Lower lobe of right lung (tissue), 2 donors: ENCODE data around the gene ENDOG. TPM values are rescaled to one million over a fixed set of nuclear protein-coding genes. Genes with fewer than 3 reads are reported as not detected.

Experiments
- ATAC-seq, 2 donors: fragments of 200-7000 bp; cut with Tn5 transposase; one replicate each; pipeline ENCODE4 v1.9.1; 2020 to 2022; ENCODE audit warnings: mild to moderate bottlenecking in 2 of 2, moderate library complexity in 2 of 2
- DNase-seq: peaks from one replicate; pipeline ENCODE4 v3.0.0-alpha.2; 2020
- H3K27ac ChIP-seq: fragments of 200-600 bp; one replicate; pipeline ENCODE4 v1.8.0; 2022
- H3K27me3 ChIP-seq: fragments of 200-600 bp; one replicate; pipeline ENCODE4 v1.8.0; 2022; ENCODE audit warnings: low read depth
- H3K36me3 ChIP-seq: fragments of 200-600 bp; one replicate; pipeline ENCODE4 v1.8.0; 2022; ENCODE audit warnings: mild to moderate bottlenecking
- H3K4me1 ChIP-seq: fragments of 200-600 bp; one replicate; pipeline ENCODE4 v1.8.0; 2022
- H3K4me3 ChIP-seq: fragments of 200-600 bp; one replicate; pipeline ENCODE4 v1.8.0; 2022; ENCODE audit warnings: mild to moderate bottlenecking
- H3K9me3 ChIP-seq: fragments of 200-600 bp; one replicate; pipeline ENCODE4 v1.8.0; 2022
- intact Hi-C: fragments of 100-400 bp; cut with DNase I; formaldehyde crosslinking; loops from one replicate; pipeline ENCODE4 v1.11.0; 2022
- total RNA-seq: library from RNA; stranded (reverse); fragmentation: NEBNext Ultra II Directional; extraction: Animal tissue kit (Norgen Biotek cat#: 25700); gene quantifications from one replicate; pipeline ENCODE4 v1.2.1, GENCODE V29; 2021
- TF ChIP-seq, protein P1 (sequence below): fragments of 200-600 bp; IDR thresholded peaks from one replicate; pipeline ENCODE4 v1.8.0; 2022; ENCODE audit warnings: antibody characterized with exemption, mild to moderate bottlenecking
- donor health status: DM: no; HTN: yes; CAD: no; lungs with severe emphysema.

The ENDOG gene
- total RNA-seq, 1 donor from 2014 or later = 21.5 TPM

GRCh38 chr9:128807827-128808226 is 10.5 kb upstream of the ENDOG start:
- H3K4me1 ChIP-seq = no peaks in the 10 kb centered on the region
- intact Hi-C loops = no loop called here
- no peaks in the 10 kb centered on the region for H3K9me3 ChIP-seq
- TF ChIP-seq, protein P1, sequence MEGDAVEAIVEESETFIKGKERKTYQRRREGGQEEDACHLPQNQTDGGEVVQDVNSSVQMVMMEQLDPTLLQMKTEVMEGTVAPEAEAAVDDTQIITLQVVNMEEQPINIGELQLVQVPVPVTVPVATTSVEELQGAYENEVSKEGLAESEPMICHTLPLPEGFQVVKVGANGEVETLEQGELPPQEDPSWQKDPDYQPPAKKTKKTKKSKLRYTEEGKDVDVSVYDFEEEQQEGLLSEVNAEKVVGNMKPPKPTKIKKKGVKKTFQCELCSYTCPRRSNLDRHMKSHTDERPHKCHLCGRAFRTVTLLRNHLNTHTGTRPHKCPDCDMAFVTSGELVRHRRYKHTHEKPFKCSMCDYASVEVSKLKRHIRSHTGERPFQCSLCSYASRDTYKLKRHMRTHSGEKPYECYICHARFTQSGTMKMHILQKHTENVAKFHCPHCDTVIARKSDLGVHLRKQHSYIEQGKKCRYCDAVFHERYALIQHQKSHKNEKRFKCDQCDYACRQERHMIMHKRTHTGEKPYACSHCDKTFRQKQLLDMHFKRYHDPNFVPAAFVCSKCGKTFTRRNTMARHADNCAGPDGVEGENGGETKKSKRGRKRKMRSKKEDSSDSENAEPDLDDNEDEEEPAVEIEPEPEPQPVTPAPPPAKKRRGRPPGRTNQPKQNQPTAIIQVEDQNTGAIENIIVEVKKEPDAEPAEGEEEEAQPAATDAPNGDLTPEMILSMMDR = no peak
- no peak overlapping the region for H3K4me3 ChIP-seq
- DNase-seq (no peak), ATAC-seq (no peak)
- H3K36me3 ChIP-seq = peaks cover 61% of the 10 kb centered on the region
- H3K27ac ChIP-seq = no peak overlapping the region
- H3K27me3 ChIP-seq = no peaks in the 10 kb centered on the region

- Histone ChIP-seq H3K27me3 (no peaks in the 10 kb centered on the region), H3K27ac (no peak overlapping the region), H3K36me3 (peaks cover 54% of the 10 kb centered on the region), H3K4me1 (no peaks in the 10 kb centered on the region), H3K4me3 (no peak overlapping the region), H3K9me3 (no peaks in the 10 kb centered on the region)
- ATAC-seq (no peak), DNase-seq (no peak)
- intact Hi-C loops = no loop called here
- TF ChIP-seq, protein P1 = no peak
Measured at GRCh38 chr9:128808543-128808942, 9.8 kb upstream of the ENDOG start.

- intact Hi-C loops = no loop called here
- no peak overlapping the region for H3K27ac ChIP-seq
- H3K27me3 ChIP-seq = no peaks in the 10 kb centered on the region
- no peaks in the 10 kb centered on the region for H3K4me1 ChIP-seq
- ATAC-seq (peak in 1 of 2 donors; percentile 19), DNase-seq (no peak)
- TF ChIP-seq, protein P1 = no peak
- no peaks in the 10 kb centered on the region for H3K9me3 ChIP-seq
- no peak overlapping the region for H3K4me3 ChIP-seq
- peaks cover 48% of the 10 kb centered on the region for H3K36me3 ChIP-seq
Measured at GRCh38 chr9:128809036-128809599, 9.2 kb upstream of the ENDOG start.

DNA sequence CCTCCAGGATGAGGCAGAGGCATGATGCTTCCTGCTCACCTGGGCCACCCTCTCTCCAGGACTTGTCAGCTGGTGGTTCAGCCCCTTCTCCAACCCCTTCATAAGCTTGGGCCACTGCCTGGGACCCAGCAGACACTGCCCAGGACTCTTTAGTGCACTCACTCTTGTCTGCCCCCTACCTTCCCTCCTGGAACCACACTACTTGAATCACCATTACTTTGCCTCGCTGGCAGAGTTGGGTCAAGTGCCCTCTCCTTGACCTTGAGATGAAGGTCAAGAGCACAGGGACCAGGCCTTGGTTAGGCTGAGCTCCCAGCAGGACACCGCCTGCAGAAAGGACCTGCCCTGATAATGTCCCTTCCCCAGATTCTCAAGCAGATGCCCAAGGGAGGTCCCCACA is 8.5 kb upstream of the ENDOG start:
- Histone ChIP-seq H3K4me1 (no peaks in the 10 kb centered on the region), H3K4me3 (no peak overlapping the region), H3K36me3 (peaks cover 41% of the 10 kb centered on the region), H3K27me3 (no peaks in the 10 kb centered on the region), H3K9me3 (no peaks in the 10 kb centered on the region), H3K27ac (no peak overlapping the region)
- intact Hi-C loops = no loop called here
- ATAC-seq = no peak
- TF ChIP-seq, protein P1 = no peak
- no peak for DNase-seq

DNA sequence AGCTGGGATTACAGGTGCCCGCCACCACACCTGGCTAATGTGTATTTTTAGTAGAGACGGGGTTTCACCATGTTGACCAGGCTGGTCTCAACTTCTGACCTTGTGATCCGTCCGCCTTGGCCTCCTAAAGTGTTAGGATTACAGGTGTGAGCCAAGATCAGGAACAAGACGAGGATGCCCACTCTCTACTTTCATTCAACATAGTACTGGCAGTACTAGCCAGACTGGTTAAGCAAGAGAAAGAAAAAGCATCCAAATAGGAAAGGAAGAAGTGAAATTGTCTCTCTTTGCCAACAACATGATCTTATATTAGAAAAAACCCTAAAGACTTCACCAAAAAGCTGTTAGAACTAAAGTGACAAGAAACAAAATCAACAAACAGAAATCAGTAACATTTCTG is 7.4 kb upstream of the ENDOG start:
- H3K9me3 ChIP-seq = no peaks in the 10 kb centered on the region
- DNase-seq = no peak
- no peak overlapping the region for H3K27ac ChIP-seq
- ATAC-seq = no peak
- peaks cover 30% of the 10 kb centered on the region for H3K36me3 ChIP-seq
- H3K27me3 ChIP-seq = no peaks in the 10 kb centered on the region
- TF ChIP-seq, protein P1 = no peak
- intact Hi-C loops = no loop called here
- H3K4me3 ChIP-seq = no peak overlapping the region
- H3K4me1 ChIP-seq = no peaks in the 10 kb centered on the region
